Chondrocyte (in vitro differentiated cells): Measurements from ENCODE around the gene GRIA3. TPM values are rescaled to one million over a fixed set of nuclear protein-coding genes. Genes with fewer than 3 reads are reported as not detected.
"Not testable (repeated sequence)": the region's sequence is repeated elsewhere in the genome, so short reads cannot be mapped to it uniquely, and the experiment has no call there.

Source experiments
- DNase-seq: peaks from one replicate; pipeline ENCODE4 v3.0.0; 2021; ENCODE audit warnings: mixed read lengths, low spot score
- H3K27ac Mint-ChIP-seq: one replicate; pipeline ENCODE4 v1.8.0; 2021; ENCODE audit warnings: mild to moderate bottlenecking, moderate library complexity, mixed read lengths; ENCODE audit not compliant: unreplicated experiment
- H3K27me3 Mint-ChIP-seq: 2 replicates; pipeline ENCODE4 v1.8.0; 2021; ENCODE audit warnings: low read depth, mixed read lengths
- H3K36me3 Mint-ChIP-seq: 2 replicates; pipeline ENCODE4 v1.8.0; 2021; ENCODE audit warnings: low read depth, mixed read lengths
- H3K4me1 Mint-ChIP-seq: 2 replicates; pipeline ENCODE4 v1.8.0; 2021; ENCODE audit warnings: low read depth, mild to moderate bottlenecking, mixed read lengths
- H3K4me3 Mint-ChIP-seq: one replicate; pipeline ENCODE4 v1.8.0; 2021; ENCODE audit warnings: mild to moderate bottlenecking, moderate library complexity, mixed read lengths; ENCODE audit not compliant: unreplicated experiment
- H3K9me3 Mint-ChIP-seq: 2 replicates; pipeline ENCODE4 v1.8.0; 2021; ENCODE audit warnings: low read depth, mixed read lengths
- total RNA-seq: library from RNA; stranded (reverse); gene quantifications from 3 replicates; pipeline ENCODE4 v1.2.1, GENCODE V29; 2021
- TF ChIP-seq, protein P1 (sequence below): fragments of 200-600 bp; sonication (generic); IDR thresholded peaks from 2 replicates; pipeline ENCODE4 v1.5.0; 2021; ENCODE audit warnings: antibody characterized with exemption, mild to moderate bottlenecking, moderate library complexity

The GRIA3 gene
- total RNA-seq, 1 donor from 2014 or later = not detected

DNA sequence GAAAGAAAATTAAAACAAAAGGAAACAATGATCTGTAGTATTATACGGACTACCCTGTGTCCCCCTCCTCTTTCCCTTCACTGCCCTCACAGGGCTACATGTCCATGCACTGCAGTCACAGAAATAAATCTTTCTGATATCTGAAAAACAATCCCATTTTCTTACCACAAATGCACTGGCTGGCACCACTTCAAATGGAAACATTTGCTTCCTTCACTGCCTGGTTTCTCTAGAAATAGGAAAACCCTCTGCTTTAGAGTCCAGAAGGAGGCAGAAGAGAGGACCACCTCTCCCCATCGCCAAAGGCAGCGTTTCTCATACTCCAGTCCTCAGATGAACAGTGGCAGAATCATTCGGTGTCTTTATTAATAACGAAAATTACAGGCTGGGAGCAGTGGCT, 98.2 kb downstream of the GRIA3 start:
- H3K27me3 Mint-ChIP-seq = no peaks in the 10 kb centered on the region
- H3K27ac Mint-ChIP-seq = no peak overlapping the region
- no peaks in the 10 kb centered on the region for H3K4me1 Mint-ChIP-seq
- no peak for DNase-seq
- TF ChIP-seq, protein P1, sequence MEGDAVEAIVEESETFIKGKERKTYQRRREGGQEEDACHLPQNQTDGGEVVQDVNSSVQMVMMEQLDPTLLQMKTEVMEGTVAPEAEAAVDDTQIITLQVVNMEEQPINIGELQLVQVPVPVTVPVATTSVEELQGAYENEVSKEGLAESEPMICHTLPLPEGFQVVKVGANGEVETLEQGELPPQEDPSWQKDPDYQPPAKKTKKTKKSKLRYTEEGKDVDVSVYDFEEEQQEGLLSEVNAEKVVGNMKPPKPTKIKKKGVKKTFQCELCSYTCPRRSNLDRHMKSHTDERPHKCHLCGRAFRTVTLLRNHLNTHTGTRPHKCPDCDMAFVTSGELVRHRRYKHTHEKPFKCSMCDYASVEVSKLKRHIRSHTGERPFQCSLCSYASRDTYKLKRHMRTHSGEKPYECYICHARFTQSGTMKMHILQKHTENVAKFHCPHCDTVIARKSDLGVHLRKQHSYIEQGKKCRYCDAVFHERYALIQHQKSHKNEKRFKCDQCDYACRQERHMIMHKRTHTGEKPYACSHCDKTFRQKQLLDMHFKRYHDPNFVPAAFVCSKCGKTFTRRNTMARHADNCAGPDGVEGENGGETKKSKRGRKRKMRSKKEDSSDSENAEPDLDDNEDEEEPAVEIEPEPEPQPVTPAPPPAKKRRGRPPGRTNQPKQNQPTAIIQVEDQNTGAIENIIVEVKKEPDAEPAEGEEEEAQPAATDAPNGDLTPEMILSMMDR = no peak
- peaks cover 22% of the 10 kb centered on the region for H3K9me3 Mint-ChIP-seq
- no peaks in the 10 kb centered on the region for H3K36me3 Mint-ChIP-seq
- no peak overlapping the region for H3K4me3 Mint-ChIP-seq

DNA sequence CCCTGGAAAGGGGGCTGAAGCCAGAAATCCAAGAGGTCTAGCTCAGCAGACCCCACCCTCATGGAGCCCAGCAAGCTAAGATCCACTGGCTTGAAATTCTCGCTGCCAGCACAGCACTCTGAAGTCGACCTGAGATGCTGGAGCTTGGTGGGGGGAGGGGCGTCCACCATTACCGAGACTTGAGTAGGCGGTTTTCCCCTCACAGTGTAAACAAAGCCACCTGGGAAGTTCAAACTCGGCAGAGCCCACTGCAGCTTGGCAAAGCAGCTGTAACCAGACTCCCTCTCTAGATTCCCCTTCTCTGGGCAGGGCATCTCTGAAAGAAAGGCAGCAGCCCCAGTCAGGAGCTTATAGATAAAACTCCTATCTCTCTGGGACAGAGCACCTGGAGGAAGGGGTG, 99.3 kb downstream of the GRIA3 start:
- H3K27ac Mint-ChIP-seq, H3K4me3 Mint-ChIP-seq, H3K4me1 Mint-ChIP-seq, H3K27me3 Mint-ChIP-seq, H3K36me3 Mint-ChIP-seq, DNase-seq: not testable (repeated sequence)
- H3K9me3 Mint-ChIP-seq = peaks cover 26% of the 10 kb centered on the region

DNA sequence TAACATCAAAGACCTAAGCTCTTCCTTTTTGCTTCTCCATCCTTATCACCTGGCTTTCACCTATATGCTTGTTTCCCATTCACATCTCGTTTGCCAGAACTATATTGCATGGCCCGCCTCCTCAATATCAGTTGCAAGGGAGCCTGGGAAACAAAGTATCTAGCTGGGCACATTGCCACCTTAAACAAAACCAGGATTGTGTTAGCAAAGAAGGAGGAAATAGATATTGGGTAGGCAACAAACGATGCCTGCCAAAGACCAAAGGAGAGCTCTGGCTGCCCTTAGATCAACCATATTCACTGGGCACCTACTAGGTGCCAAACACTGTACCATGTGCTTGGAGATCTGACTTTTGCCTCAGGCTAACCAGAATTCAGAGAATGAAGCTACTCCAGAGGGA, 107.5 kb downstream of the GRIA3 start:
- Mint-ChIP-seq H3K27me3 (no peaks in the 10 kb centered on the region), H3K9me3 (peaks cover 14% of the 10 kb centered on the region), H3K4me3 (no peak overlapping the region), H3K4me1 (no peaks in the 10 kb centered on the region), H3K36me3 (no peaks in the 10 kb centered on the region), H3K27ac (no peak overlapping the region)
- TF ChIP-seq, protein P1 = no peak
- DNase-seq = no peak

DNA sequence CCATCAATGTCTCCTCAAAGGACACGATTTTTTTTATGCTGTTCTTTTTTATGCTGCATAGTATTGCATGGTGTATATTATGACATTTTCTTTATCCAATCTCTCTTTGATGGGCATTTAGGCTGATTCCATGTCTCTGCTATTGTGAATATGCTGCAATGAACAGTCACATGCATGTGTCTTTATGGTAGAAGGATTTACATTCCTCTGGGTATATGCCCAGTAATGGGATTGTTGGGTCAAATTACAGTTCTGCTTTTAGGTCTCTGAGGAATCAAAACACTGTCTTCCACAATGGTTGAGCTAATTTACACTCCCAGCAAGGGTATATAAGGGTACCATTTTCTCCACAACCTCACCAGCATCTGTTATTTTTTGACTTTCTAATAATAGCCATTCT, 113.9 kb downstream of the GRIA3 start:
- H3K27ac Mint-ChIP-seq = no peak overlapping the region
- H3K4me3 Mint-ChIP-seq = no peak overlapping the region
- no peaks in the 10 kb centered on the region for H3K4me1 Mint-ChIP-seq
- no peaks in the 10 kb centered on the region for H3K36me3 Mint-ChIP-seq
- peaks cover 9% of the 10 kb centered on the region for H3K9me3 Mint-ChIP-seq
- no peaks in the 10 kb centered on the region for H3K27me3 Mint-ChIP-seq
- no peak for DNase-seq
- TF ChIP-seq, protein P1 = no peak

DNA sequence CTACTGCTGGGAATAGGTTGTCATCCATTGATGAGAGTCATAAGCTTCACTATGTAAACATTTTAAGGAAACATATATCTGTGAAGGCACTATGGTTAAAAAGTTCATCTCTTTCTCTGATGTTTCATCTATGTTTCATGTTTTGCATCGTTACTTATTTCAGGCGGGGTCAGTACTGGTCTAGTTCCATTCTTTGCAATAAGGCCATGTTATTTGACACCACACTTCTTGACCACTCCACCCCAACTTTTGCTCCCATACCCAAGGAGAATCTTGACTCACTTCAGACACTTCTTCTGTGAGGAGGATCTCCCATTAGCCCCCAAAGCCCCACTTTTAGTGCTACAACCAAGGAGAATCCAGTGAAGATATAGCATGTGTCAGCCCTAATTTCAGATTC, 119.4 kb downstream of the GRIA3 start:
- TF ChIP-seq, protein P1 = no peak
- H3K4me3 Mint-ChIP-seq = no peak overlapping the region
- H3K36me3 Mint-ChIP-seq = no peaks in the 10 kb centered on the region
- peaks cover 7% of the 10 kb centered on the region for H3K9me3 Mint-ChIP-seq
- H3K27ac Mint-ChIP-seq = no peak overlapping the region
- DNase-seq = no peak
- no peaks in the 10 kb centered on the region for H3K27me3 Mint-ChIP-seq
- no peaks in the 10 kb centered on the region for H3K4me1 Mint-ChIP-seq

DNA sequence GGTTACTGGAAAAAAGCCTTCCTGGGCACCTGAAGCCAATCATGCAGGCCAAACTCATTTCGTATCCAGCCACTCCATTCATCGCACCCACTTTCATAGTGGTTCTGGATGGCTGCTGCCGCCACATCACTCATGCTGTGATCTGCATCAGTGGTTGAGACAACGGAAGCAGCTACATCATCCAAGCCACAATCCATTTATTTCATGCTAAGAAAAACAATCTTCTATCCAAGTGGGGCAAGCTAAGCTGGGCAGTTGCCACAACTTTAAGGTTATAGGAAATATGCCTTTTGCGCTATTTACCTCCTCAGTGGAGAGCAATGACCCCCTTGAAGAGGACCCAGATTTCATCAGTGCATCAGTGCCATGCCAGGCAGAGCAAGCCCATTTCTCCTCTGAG, 124.6 kb downstream of the GRIA3 start:
- Mint-ChIP-seq H3K4me1 (no peaks in the 10 kb centered on the region), H3K9me3 (peaks cover 13% of the 10 kb centered on the region), H3K27me3 (peaks cover 2% of the 10 kb centered on the region)

More for the DNA sequence above, 124.6 kb downstream of the GRIA3 start:
- H3K4me3 Mint-ChIP-seq = no peak overlapping the region
- no peaks in the 10 kb centered on the region for H3K36me3 Mint-ChIP-seq
- TF ChIP-seq, protein P1 = no peak
- DNase-seq = no peak
- H3K27ac Mint-ChIP-seq = no peak overlapping the region
